Measurements from ENCODE around the gene DTNBP1.

The DTNBP1 gene

DNA sequence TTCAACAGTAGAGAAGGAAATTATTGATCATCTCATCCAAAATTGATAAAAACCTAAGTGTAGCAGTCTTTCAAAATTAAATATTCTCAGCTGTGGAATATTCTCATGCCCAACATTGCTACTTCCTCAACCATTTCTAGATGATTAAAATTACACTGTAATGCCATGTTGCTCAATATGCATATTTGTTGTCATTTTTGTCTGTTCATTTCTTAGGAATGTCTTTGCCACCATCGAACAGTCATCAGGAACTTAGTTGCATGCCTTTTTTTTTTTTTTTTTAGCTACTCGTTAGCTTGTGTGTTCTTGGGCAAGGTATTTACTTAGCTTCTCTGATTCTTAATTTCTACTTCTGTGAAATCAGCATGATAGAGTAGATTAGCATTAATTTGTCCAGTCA lies 188.6 kb downstream of the DTNBP1 start:
- DNase-seq = no peak

DNA sequence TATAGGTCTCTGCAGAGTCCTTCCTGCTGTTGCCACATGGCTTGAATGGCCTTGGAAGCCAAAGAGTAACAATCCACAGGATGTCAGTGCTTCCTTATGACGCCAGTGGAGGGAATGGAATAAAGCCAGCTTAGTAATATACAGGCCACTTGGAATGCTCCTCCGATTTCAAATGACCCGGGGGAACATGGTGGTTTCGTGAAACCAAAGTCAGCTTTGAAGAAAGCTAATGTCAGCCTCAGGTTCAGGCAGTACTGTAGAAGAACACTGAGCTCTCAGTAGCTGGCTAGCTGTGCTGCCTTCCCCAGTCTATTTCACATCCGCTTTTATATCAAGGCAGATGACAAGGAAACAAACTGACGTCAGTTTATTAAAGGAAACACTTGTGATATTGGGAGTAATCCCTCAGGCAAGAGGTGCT lies 189.1 kb downstream of the DTNBP1 start:
- no peak for DNase-seq

DNA sequence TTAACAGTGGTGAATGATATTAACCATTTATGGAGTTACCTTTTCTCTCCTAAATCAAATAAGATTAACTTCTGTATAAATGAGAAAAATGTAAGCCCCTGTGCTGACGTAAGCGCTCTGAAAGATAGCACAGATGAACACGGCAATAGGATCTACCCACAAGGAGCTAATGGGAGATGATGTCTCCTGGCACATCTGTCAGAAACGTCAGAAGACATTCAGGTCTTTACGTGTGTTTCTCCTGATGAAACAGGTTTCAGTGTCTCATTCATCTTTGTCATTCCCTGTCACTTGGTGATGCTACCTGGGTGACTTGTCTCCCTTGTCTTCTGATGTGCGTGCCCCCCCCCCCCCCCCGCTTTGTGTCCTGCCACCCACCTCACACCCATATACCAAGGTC lies 189.7 kb downstream of the DTNBP1 start:
- no peak for DNase-seq

Measured in activated CD4-positive, alpha-beta T cell treated with anti-CD3 and anti-CD28 coated beads for 48 hours (primary cell).